Esophagus muscularis mucosa (tissue), 4 donors: ENCODE results near the gene LRFN2. TPM values are rescaled to one million over a fixed set of nuclear protein-coding genes. Genes with fewer than 3 reads are reported as not detected.

Experiments
- DNase-seq: peaks from one replicate; pipeline ENCODE4 v3.0.0-alpha.2; 2017; ENCODE audit errors: extremely low spot score
- H3K27ac ChIP-seq, 4 donors: fragments of 200-600 bp; sonication (generic); replicated peaks in 1 of 4; 1 replicate in 3 of 4; 2 replicates in 1 of 4; pipeline ENCODE4 v1.5.1; 2016 to 2019; ENCODE audit warnings: mild to moderate bottlenecking in 1 of 4
- H3K27me3 ChIP-seq, 4 donors: fragments of 200-600 bp; sonication (generic); one replicate each; pipeline versions ENCODE4 v1.5.1 to v1.6.0; 2016 to 2019
- H3K36me3 ChIP-seq, 4 donors: fragments of 200-600 bp; sonication (generic); one replicate each; pipeline ENCODE4 v1.5.1; 2016 to 2019
- H3K4me1 ChIP-seq, 4 donors: fragments of 200-600 bp; sonication (generic); one replicate each; pipeline ENCODE4 v1.5.1; 2016 to 2019
- H3K4me3 ChIP-seq, 4 donors: fragments of 200-600 bp; sonication (generic); 1 replicate in 2 of 4; 2 replicates in 2 of 4; pipeline ENCODE4 v1.5.1; 2016 to 2019; ENCODE audit warnings: mild to moderate bottlenecking in 4 of 4, moderate library complexity in 1 of 4
- H3K9me3 ChIP-seq, 4 donors: fragments of 200-600 bp; sonication (generic); 1 replicate in 3 of 4; 2 replicates in 1 of 4; pipeline ENCODE4 v1.5.1; 2016 to 2019
- EP300 ChIP-seq: sonication (generic); formaldehyde crosslinking; IDR thresholded peaks from one replicate; pipeline ENCODE4 v1.6.1; 2017; ENCODE audit warnings: antibody characterized with exemption
- POLR2A ChIP-seq: fragments of 450-650 bp; IDR thresholded peaks from one replicate; pipeline ENCODE4 v1.6.1; 2017; ENCODE audit warnings: antibody characterized with exemption, moderate library complexity, mild to moderate bottlenecking, low read depth
- POLR2AphosphoS5 ChIP-seq, 2 donors: sonication (generic); formaldehyde crosslinking; IDR thresholded peaks; one replicate each; pipeline ENCODE4 v1.6.1; 2017; ENCODE audit warnings: antibody characterized with exemption in 2 of 2
- WGBS: methylation state at CpG from one replicate; pipeline ENCODE4 v1.1.5; 2018; 5-methylcytosine and 5-hydroxymethylcytosine counted together
- intact Hi-C: fragments of 100-400 bp; cut with DNase I; formaldehyde crosslinking; loops from one replicate; pipeline ENCODE4 v1.15.1; 2023
- total RNA-seq, 4 donors: library from RNA; depleted of rRNA; stranded (reverse); fragments of >200 nt; gene quantifications; one replicate each; pipeline versions ENCODE4 v1.1.0 to v1.2.1, GENCODE V29; 2016
- TF ChIP-seq, protein P1 (sequence below), 3 experiments: fragments of 200-600 bp in 2 of 3; fragments of 450-650 bp in 1 of 3; sonication (generic) in 2 of 3; IDR thresholded peaks; one replicate each; pipeline ENCODE4 v1.5.1; 2017 to 2019; ENCODE audit warnings: antibody characterized with exemption in 3 of 3, mild to moderate bottlenecking in 2 of 3, moderate library complexity in 1 of 3

LRFN2 gene
- total RNA-seq, 4 donors from 2014 or later = 0.11 TPM; not detected in 3

DNA sequence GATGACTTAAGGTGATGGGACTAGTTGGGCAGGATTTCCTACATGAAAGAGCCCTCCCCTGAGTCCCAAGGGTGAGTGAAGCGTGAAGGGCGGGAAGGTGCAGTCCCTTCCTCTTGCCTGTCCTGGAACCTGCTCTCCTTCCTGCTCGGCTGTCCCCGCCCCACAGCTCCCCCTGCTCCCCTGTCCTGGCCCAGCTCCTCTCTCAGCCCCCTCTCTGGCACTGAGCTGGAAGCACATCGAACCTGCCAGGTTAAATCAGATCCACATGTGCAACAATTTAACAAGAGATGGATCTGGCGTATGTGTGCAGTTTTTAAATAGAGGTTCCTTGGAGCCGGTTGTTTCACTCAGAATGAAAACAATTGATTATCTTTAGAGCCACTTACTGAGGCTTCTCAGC is 95.0 kb downstream of the LRFN2 start:
- WGBS = 63% methylated on average over 7 of the region's 7 CpGs
- intact Hi-C loops = no loop called here
- Histone ChIP-seq H3K4me3 (no peak overlapping the region), H3K27me3 (peaks cover 0 to 8% (median 0%) of the 10 kb centered on the region in 4 donors), H3K4me1 (no peaks in the 10 kb centered on the region), H3K9me3 (no peaks in the 10 kb centered on the region), H3K36me3 (no peaks in the 10 kb centered on the region), H3K27ac (no peak overlapping the region)
- TF ChIP-seq POLR2A = no peak
- no peak for TF ChIP-seq EP300
- TF ChIP-seq POLR2AphosphoS5 (IDR thresholded peaks at IDR 0.05) = no peak
- TF ChIP-seq, protein P1, sequence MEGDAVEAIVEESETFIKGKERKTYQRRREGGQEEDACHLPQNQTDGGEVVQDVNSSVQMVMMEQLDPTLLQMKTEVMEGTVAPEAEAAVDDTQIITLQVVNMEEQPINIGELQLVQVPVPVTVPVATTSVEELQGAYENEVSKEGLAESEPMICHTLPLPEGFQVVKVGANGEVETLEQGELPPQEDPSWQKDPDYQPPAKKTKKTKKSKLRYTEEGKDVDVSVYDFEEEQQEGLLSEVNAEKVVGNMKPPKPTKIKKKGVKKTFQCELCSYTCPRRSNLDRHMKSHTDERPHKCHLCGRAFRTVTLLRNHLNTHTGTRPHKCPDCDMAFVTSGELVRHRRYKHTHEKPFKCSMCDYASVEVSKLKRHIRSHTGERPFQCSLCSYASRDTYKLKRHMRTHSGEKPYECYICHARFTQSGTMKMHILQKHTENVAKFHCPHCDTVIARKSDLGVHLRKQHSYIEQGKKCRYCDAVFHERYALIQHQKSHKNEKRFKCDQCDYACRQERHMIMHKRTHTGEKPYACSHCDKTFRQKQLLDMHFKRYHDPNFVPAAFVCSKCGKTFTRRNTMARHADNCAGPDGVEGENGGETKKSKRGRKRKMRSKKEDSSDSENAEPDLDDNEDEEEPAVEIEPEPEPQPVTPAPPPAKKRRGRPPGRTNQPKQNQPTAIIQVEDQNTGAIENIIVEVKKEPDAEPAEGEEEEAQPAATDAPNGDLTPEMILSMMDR (IDR thresholded peaks at IDR 0.05) = no peak
- DNase-seq = no peak

DNA sequence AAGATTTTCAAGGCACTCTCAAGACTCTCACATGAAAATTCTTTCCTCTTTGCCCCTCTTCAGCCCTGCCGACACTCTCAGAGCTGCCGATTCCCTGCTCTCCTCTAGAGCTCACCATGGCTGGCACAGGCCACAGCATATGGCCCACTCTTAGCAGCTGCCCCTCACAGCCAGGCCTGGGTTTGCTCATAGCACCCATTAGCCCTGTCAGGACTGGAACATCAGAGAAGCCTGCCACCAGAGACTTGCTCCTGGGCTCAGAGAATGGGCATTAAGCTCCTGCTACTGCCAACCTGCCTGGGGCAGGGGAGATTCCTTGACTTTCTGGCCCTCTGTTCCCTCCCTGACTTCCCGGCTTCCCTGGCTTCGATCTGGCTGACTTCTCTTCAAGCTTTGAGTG is 96.7 kb downstream of the LRFN2 start:
- no peaks in the 10 kb centered on the region for H3K9me3 ChIP-seq
- no peak overlapping the region for H3K27ac ChIP-seq
- DNase-seq = no peak
- peaks cover 0 to 8% (median 0%) of the 10 kb centered on the region in 4 donors for H3K27me3 ChIP-seq
- no peaks in the 10 kb centered on the region for H3K4me1 ChIP-seq
- H3K36me3 ChIP-seq = no peaks in the 10 kb centered on the region
- WGBS = 93% methylated on average over 4 of the region's 4 CpGs
- intact Hi-C loops = no loop called here
- TF ChIP-seq, protein P1 (IDR thresholded peaks at IDR 0.05) = no peak
- TF ChIP-seq POLR2AphosphoS5 (IDR thresholded peaks at IDR 0.05) (no peak), POLR2A (no peak), EP300 (no peak)
- no peak overlapping the region for H3K4me3 ChIP-seq

DNA sequence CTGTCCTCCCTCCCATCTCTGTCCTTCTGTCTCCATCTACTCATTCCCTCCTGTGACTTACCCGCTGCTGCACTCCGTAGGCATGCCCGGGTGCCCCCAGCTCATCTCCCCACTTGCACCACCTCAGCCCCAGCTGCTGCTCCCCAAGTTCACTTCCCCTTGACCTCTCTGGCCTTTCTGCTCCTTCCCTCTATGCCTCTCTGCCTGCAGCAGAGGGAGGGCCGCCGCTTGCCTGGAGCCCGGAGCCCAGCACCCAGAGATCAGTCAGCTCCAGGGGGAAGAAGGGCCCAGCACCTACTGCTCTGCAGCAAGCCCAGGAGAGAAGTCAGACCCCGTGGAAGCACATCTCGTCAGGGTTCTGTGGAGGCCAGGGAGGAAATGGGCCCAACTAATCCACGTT is 97.4 kb downstream of the LRFN2 start:
- no peak for TF ChIP-seq POLR2A
- TF ChIP-seq POLR2AphosphoS5 (IDR thresholded peaks at IDR 0.05) = no peak
- TF ChIP-seq, protein P1 (IDR thresholded peaks at IDR 0.05) = no peak
- no peak for TF ChIP-seq EP300
- H3K27me3 ChIP-seq = peaks cover 0 to 8% (median 0%) of the 10 kb centered on the region in 4 donors
- H3K27ac ChIP-seq = no peak overlapping the region
- H3K4me1 ChIP-seq = no peaks in the 10 kb centered on the region
- WGBS = 81% methylated on average over 9 of the region's 9 CpGs
- intact Hi-C loops = no loop called here
- no peak for DNase-seq
- H3K36me3 ChIP-seq = no peaks in the 10 kb centered on the region
- H3K9me3 ChIP-seq = no peaks in the 10 kb centered on the region
- no peak overlapping the region for H3K4me3 ChIP-seq

DNA sequence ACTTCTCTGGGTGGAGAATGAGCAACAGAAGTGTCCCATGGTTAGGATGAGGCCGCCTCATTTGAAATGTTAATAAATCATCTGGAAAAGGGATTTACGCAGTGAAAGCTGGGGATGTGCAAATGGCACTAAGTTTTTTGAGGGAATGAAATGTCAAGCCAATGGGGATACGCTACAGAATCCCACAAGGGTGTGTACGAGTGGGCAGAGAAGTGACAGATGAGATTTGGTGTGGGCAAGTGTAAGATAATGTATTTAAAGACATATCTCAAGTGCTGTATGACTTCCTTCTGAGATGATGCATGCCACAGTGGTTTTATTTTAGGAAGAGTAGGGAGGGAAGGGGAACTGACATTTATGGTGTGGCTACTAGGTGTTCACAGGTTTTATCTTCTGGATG is 100.6 kb downstream of the LRFN2 start:
- no peak for DNase-seq
- Histone ChIP-seq H3K4me1 (peaks cover 0 to 4% (median 0%) of the 10 kb centered on the region in 4 donors), H3K27ac (no peak overlapping the region), H3K4me3 (no peak overlapping the region), H3K9me3 (no peaks in the 10 kb centered on the region), H3K27me3 (peaks cover 0 to 3% (median 0%) of the 10 kb centered on the region in 4 donors), H3K36me3 (no peaks in the 10 kb centered on the region)
- intact Hi-C loops = no loop called here
- TF ChIP-seq EP300 (no peak), POLR2A (no peak)
- TF ChIP-seq, protein P1 (IDR thresholded peaks at IDR 0.05) = no peak
- 88% methylated on average over 4 of the region's 4 CpGs for whole genome bisulfite sequencing

DNA sequence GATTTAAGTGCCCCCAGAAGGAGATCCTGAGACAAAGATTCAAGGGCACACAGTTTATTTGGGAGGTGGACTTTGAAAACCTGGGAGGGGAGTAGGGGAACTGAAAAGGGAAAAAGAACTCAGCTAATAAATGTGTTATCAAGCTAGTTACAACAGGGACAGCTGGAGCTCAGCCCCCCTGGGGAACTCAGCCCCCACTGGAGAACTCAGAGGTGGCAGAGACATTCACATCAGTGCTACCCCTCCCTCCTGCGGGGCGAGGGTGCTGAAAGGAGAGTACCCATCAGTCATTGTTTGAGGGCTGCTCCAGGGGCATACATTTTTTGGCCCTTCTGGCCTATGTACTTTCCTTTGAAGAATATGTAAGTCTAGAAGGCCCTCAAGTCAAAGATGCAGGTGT is 101.4 kb downstream of the LRFN2 start:
- peaks cover 0 to 4% (median 0%) of the 10 kb centered on the region in 4 donors for H3K4me1 ChIP-seq
- no peak for TF ChIP-seq POLR2A
- TF ChIP-seq EP300 = no peak
- TF ChIP-seq, protein P1 (IDR thresholded peaks at IDR 0.05) = no peak
- TF ChIP-seq POLR2AphosphoS5 (IDR thresholded peaks at IDR 0.05) = no peak
- no peaks in the 10 kb centered on the region for H3K9me3 ChIP-seq
- no CpG with 5 or more reads among the region's 2 CpGs for WGBS
- intact Hi-C loops = no loop called here
- DNase-seq = no peak
- peaks cover 0 to 3% (median 0%) of the 10 kb centered on the region in 4 donors for H3K27me3 ChIP-seq
- no peak overlapping the region for H3K27ac ChIP-seq
- no peak overlapping the region for H3K4me3 ChIP-seq
- H3K36me3 ChIP-seq = no peaks in the 10 kb centered on the region
